ENCODE results near the gene TEX9. TPM values are rescaled to one million over a fixed set of nuclear protein-coding genes. Genes with fewer than 3 reads are reported as not detected.

TEX9 gene
- total RNA-seq, 1 donor from 2014 or later = 10.3 TPM

DNA sequence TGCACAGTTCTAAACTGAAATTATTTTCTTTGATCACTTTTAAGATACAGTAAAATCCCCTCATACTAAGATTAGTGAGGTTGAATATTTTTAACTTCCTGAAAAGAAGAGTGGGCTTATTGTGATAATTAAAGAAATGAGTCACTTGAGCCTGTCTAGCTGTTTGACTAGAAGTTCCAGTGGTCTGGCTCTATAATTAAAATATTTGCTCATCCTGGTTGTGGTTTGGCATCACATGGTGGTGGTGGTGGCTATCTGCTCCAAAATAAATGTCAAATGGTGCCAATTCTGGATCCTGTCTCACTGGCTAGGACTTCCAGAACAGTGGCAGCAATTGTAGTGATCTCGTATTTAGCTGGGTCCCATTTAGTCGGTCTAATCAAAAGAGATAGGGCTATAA, 8.6 kb upstream of the TEX9 start:
- no peak overlapping the region for H2AFZ ChIP-seq (ENCODE audit: low read depth, low read length)
- FAIRE-seq (no peak), DNase-seq (ENCODE audit: low read depth) (peak; percentile 72)
- TF ChIP-seq EZH2 (IDR thresholded peaks at IDR 0.05; ENCODE audit: insufficient read depth, low read length) = no peak
- TF ChIP-seq, protein P1, sequence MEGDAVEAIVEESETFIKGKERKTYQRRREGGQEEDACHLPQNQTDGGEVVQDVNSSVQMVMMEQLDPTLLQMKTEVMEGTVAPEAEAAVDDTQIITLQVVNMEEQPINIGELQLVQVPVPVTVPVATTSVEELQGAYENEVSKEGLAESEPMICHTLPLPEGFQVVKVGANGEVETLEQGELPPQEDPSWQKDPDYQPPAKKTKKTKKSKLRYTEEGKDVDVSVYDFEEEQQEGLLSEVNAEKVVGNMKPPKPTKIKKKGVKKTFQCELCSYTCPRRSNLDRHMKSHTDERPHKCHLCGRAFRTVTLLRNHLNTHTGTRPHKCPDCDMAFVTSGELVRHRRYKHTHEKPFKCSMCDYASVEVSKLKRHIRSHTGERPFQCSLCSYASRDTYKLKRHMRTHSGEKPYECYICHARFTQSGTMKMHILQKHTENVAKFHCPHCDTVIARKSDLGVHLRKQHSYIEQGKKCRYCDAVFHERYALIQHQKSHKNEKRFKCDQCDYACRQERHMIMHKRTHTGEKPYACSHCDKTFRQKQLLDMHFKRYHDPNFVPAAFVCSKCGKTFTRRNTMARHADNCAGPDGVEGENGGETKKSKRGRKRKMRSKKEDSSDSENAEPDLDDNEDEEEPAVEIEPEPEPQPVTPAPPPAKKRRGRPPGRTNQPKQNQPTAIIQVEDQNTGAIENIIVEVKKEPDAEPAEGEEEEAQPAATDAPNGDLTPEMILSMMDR (IDR thresholded peaks at IDR 0.05; ENCODE audit: insufficient read depth, low read depth, low read length) = no peak
- no peaks in the 10 kb centered on the region for H3K27me3 ChIP-seq (ENCODE audit: insufficient read depth, low read length)
- Mint-ChIP-seq H3K4me1 (ENCODE audit: low read depth, unreplicated experiment) (peaks cover 12% of the 10 kb centered on the region), H3K36me3 (ENCODE audit: low read depth, unreplicated experiment) (no peaks in the 10 kb centered on the region), H3K27ac (ENCODE audit: unreplicated experiment) (no peak overlapping the region), H3K4me3 (ENCODE audit: unreplicated experiment) (no peak overlapping the region), H3K9me3 (ENCODE audit: unreplicated experiment) (no peaks in the 10 kb centered on the region), H3K27me3 (ENCODE audit: low read depth, unreplicated experiment) (no peaks in the 10 kb centered on the region)
- H3K9ac ChIP-seq (ENCODE audit: low read length) = no peak overlapping the region
- no peak overlapping the region for H3K4me2 ChIP-seq (ENCODE audit: low read length)
- no peaks in the 10 kb centered on the region for H4K20me1 ChIP-seq (ENCODE audit: insufficient read depth, low read length)
- H3K27ac ChIP-seq (ENCODE audit: low read depth, low read length) = no peak overlapping the region
- no peaks in the 10 kb centered on the region for H3K79me2 ChIP-seq (ENCODE audit: insufficient read depth, low read length)
- H3K36me3 ChIP-seq (ENCODE audit: insufficient read depth, low read length) = no peaks in the 10 kb centered on the region
- no peaks in the 10 kb centered on the region for H3K9me3 ChIP-seq (ENCODE audit: insufficient read depth, low read depth, low read length)
- no peaks in the 10 kb centered on the region for H3K4me1 ChIP-seq (ENCODE audit: insufficient read depth, low read length)
- no peak overlapping the region for H3K4me3 ChIP-seq (ENCODE audit: insufficient read depth, low read depth, low read length)

DNA sequence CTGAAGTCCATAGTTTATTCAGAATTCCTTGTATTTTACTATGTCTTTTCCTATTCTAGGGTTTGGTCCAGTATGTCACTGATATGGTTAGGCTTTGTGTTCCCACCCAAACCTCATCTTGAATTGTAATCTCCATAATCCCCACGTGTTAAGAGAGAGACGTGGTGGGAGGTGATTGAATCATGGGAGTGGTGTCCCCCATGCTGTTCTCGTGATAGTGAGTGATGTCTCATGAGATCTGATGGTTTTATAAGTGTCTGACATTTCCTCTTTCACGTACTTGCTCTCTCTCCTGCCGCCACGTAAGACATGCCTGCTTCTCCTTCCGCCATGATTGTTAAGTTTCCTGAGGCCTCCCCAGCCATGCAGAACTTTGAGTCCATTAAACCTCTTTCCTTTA, 6.6 kb upstream of the TEX9 start:
- Histone ChIP-seq H3K79me2 (ENCODE audit: insufficient read depth, low read length) (no peaks in the 10 kb centered on the region), H3K4me1 (ENCODE audit: insufficient read depth, low read length) (no peaks in the 10 kb centered on the region), H3K9ac (ENCODE audit: low read length) (no peak overlapping the region), H3K27me3 (ENCODE audit: insufficient read depth, low read length) (no peaks in the 10 kb centered on the region), H3K27ac (ENCODE audit: low read depth, low read length) (no peak overlapping the region), H3K4me3 (ENCODE audit: insufficient read depth, low read depth, low read length) (no peak overlapping the region), H4K20me1 (ENCODE audit: insufficient read depth, low read length) (no peaks in the 10 kb centered on the region), H2AFZ (ENCODE audit: low read depth, low read length) (no peak overlapping the region), H3K4me2 (ENCODE audit: low read length) (no peak overlapping the region), H3K9me3 (ENCODE audit: insufficient read depth, low read depth, low read length) (no peaks in the 10 kb centered on the region), H3K36me3 (ENCODE audit: insufficient read depth, low read length) (no peaks in the 10 kb centered on the region)
- no peaks in the 10 kb centered on the region for H3K36me3 Mint-ChIP-seq (ENCODE audit: low read depth, unreplicated experiment)
- DNase-seq (ENCODE audit: low read depth) = no peak
- H3K4me3 Mint-ChIP-seq (ENCODE audit: unreplicated experiment) = no peak overlapping the region
- no peak for FAIRE-seq
- no peak overlapping the region for H3K27ac Mint-ChIP-seq (ENCODE audit: unreplicated experiment)
- no peaks in the 10 kb centered on the region for H3K27me3 Mint-ChIP-seq (ENCODE audit: low read depth, unreplicated experiment)
- peaks cover 3% of the 10 kb centered on the region for H3K9me3 Mint-ChIP-seq (ENCODE audit: unreplicated experiment)
- peaks cover 7% of the 10 kb centered on the region for H3K4me1 Mint-ChIP-seq (ENCODE audit: low read depth, unreplicated experiment)
- TF ChIP-seq EZH2 (IDR thresholded peaks at IDR 0.05; ENCODE audit: insufficient read depth, low read length) = no peak
- TF ChIP-seq, protein P1 (IDR thresholded peaks at IDR 0.05; ENCODE audit: insufficient read depth, low read depth, low read length) = no peak

DNA sequence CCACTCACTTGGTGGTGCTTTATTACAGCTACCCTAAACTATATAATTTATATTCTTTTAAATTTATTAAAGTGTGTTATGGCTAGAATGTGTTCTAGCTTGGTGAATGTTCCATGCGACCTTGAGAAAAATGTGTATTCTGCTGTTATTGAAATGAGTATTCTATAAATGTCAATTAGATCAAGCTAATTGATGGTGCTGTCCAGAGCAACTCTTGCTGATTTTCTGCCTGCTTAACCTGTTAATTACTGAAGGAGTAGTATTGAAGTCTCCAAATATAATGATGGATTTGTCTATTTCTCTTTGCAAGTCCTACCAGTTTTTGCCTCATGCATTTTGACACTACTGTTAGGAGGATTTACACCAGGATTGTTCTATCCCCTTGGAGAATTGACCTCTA, 3.2 kb upstream of the TEX9 start:
- FAIRE-seq (no peak), DNase-seq (ENCODE audit: low read depth) (no peak)
- no peak overlapping the region for H3K27ac Mint-ChIP-seq (ENCODE audit: unreplicated experiment)
- Histone ChIP-seq H3K27me3 (ENCODE audit: insufficient read depth, low read length) (no peaks in the 10 kb centered on the region), H3K9ac (ENCODE audit: low read length) (no peak overlapping the region), H2AFZ (ENCODE audit: low read depth, low read length) (no peak overlapping the region), H3K4me3 (ENCODE audit: insufficient read depth, low read depth, low read length) (no peak overlapping the region), H3K4me1 (ENCODE audit: insufficient read depth, low read length) (peaks cover 6% of the 10 kb centered on the region), H3K36me3 (ENCODE audit: insufficient read depth, low read length) (no peaks in the 10 kb centered on the region), H3K9me3 (ENCODE audit: insufficient read depth, low read depth, low read length) (no peaks in the 10 kb centered on the region), H3K4me2 (ENCODE audit: low read length) (no peak overlapping the region), H3K27ac (ENCODE audit: low read depth, low read length) (no peak overlapping the region), H3K79me2 (ENCODE audit: insufficient read depth, low read length) (no peaks in the 10 kb centered on the region), H4K20me1 (ENCODE audit: insufficient read depth, low read length) (no peaks in the 10 kb centered on the region)
- H3K36me3 Mint-ChIP-seq (ENCODE audit: low read depth, unreplicated experiment) = no peaks in the 10 kb centered on the region
- H3K4me1 Mint-ChIP-seq (ENCODE audit: low read depth, unreplicated experiment) = peaks cover 8% of the 10 kb centered on the region
- TF ChIP-seq, protein P1 (IDR thresholded peaks at IDR 0.05; ENCODE audit: insufficient read depth, low read depth, low read length) = no peak
- TF ChIP-seq EZH2 (IDR thresholded peaks at IDR 0.05; ENCODE audit: insufficient read depth, low read length) = no peak
- H3K4me3 Mint-ChIP-seq (ENCODE audit: unreplicated experiment) = no peak overlapping the region
- peaks cover 3% of the 10 kb centered on the region for H3K9me3 Mint-ChIP-seq (ENCODE audit: unreplicated experiment)
- no peaks in the 10 kb centered on the region for H3K27me3 Mint-ChIP-seq (ENCODE audit: low read depth, unreplicated experiment)

All from astrocyte (in vitro differentiated cells and primary cell).